HCT116 (cell line): ENCODE measurements around the gene STAT6. TPM values are rescaled to one million over a fixed set of nuclear protein-coding genes. Genes with fewer than 3 reads are reported as not detected.
"Not testable (repeated sequence)": the region's sequence is repeated elsewhere in the genome, so short reads cannot be mapped to it uniquely, and the experiment has no call there.

Source experiments
- ATAC-seq: fragments of 200-7000 bp; cut with Tn5 transposase; 2 replicates; pipeline ENCODE4 v1.9.1; 2020; ENCODE audit warnings: mild to moderate bottlenecking, moderate library complexity
- BruUV-seq: library from RNA; stranded (reverse); fragments of 400-500 nt; replicated peaks from 2 replicates; lab custom pipeline; 2021; lab: Mats Ljungman, UMichigan
- CTCF ChIA-PET: fragments of 300-600 bp; sonication (Branson Sonifier 250); formaldehyde crosslinking; loops from one replicate; lab custom pipeline; 2021; ENCODE audit warnings: antibody characterized with exemption; lab: Charles Lee
- POLR2A ChIA-PET: fragments of 300-600, 350-600 bp; sonication (Branson Sonifier 250); formaldehyde crosslinking; loops from one replicate; lab custom pipeline; 2021; ENCODE audit warnings: antibody characterized with exemption; lab: Charles Lee
- RAD21 ChIA-PET, 2 experiments: fragments of 300-600 bp; sonication (Branson Sonifier 250); formaldehyde crosslinking; loops; one replicate each; lab custom pipeline; 2023; ENCODE audit warnings: low total read pairs in 2 of 2; ENCODE audit not compliant: uncharacterized antibody in 2 of 2, unreplicated experiment in 2 of 2, low non-redundant PET in 1 of 2; lab: Charles Lee
- DNase-seq: peaks from one replicate; pipeline ENCODE4 v3.0.0-alpha.2; 2010; ENCODE audit warnings: low read depth, low spot score
- H2AFZ ChIP-seq: fragments of 200-600 bp; shearing (Covaris generic), sonication (generic); 2 replicates; pipeline ENCODE4 v1.6.1; 2017; ENCODE audit warnings: low read depth, mixed run types, mixed read lengths, antibody characterized with exemption, low read length; ENCODE audit not compliant: poor library complexity, severe bottlenecking
- H3K27ac ChIP-seq: 2 replicates; pipeline ENCODE4 v1.5.1; 2012; ENCODE audit warnings: low read depth, low read length
- H3K27me3 ChIP-seq: fragments of 200-600 bp; sonication (generic); 2 replicates; pipeline ENCODE4 v1.6.1; 2016; ENCODE audit warnings: mixed run types, low read length, mixed read lengths; ENCODE audit not compliant: insufficient read depth
- H3K36me3 ChIP-seq, 2 experiments: fragments of 200-500 bp in 1 of 2; fragments of 200-600 bp in 1 of 2; sonication (Bioruptor generic) in 1 of 2; sonication (generic) in 1 of 2; 2 replicates each; pipeline versions ENCODE4 v1.5.1 to v1.6.1; 2014 to 2016; ENCODE audit warnings: low read length in 2 of 2, inconsistent platforms in 1 of 2, mixed read lengths in 1 of 2, mixed run types in 1 of 2; ENCODE audit not compliant: insufficient read depth in 2 of 2, control insufficient read depth in 1 of 2
- H3K4me1 ChIP-seq, 2 experiments: fragments of 200-600 bp in 1 of 2; sonication (generic) in 1 of 2; 2 replicates each; pipeline versions ENCODE4 v1.5.1 to v1.6.1; 2012 to 2017; ENCODE audit warnings: low read length in 2 of 2, inconsistent platforms in 1 of 2, mild to moderate bottlenecking in 1 of 2, mixed read lengths in 1 of 2, mixed run types in 1 of 2, moderate library complexity in 1 of 2; ENCODE audit not compliant: insufficient read depth in 2 of 2, control insufficient read depth in 1 of 2
- H3K4me2 ChIP-seq: fragments of 200-600 bp; sonication (generic); 2 replicates; pipeline ENCODE4 v1.6.1; 2017; ENCODE audit warnings: mixed run types, low read length, mixed read lengths
- H3K4me3 ChIP-seq, 2 experiments: fragments of 200-600 bp in 1 of 2; sonication (generic) in 1 of 2; replicated peaks in 1 of 2; 2 replicates each; pipeline ENCODE4 v1.5.1; 2011 to 2016; ENCODE audit warnings: low read length in 2 of 2, control low read depth in 1 of 2, low read depth in 1 of 2, mild to moderate bottlenecking in 1 of 2, mixed read lengths in 1 of 2, mixed run types in 1 of 2
- H3K79me2 ChIP-seq: fragments of 200-600 bp; sonication (generic); 2 replicates; pipeline ENCODE4 v1.6.1; 2017; ENCODE audit warnings: mild to moderate bottlenecking, mixed run types, low read length, moderate library complexity, mixed read lengths; ENCODE audit not compliant: insufficient read depth
- H3K9ac ChIP-seq: fragments of 200-600 bp; sonication (generic); 2 replicates; pipeline ENCODE4 v1.6.1; 2016; ENCODE audit warnings: low read length, mixed read lengths
- H3K9me2 ChIP-seq: fragments of 200-600 bp; sonication (generic), shearing (Covaris generic); 2 replicates; pipeline ENCODE4 v1.6.1; 2017; ENCODE audit warnings: mixed run types, mild to moderate bottlenecking, moderate library complexity; ENCODE audit not compliant: insufficient read depth
- H3K9me3 ChIP-seq, 2 experiments: fragments of 200-500 bp in 1 of 2; fragments of 200-600 bp in 1 of 2; sonication (Bioruptor generic) in 1 of 2; sonication (generic) in 1 of 2; 2 replicates each; pipeline ENCODE4 v1.6.1; 2014 to 2017; ENCODE audit warnings: low read length in 2 of 2, mixed read lengths in 2 of 2, inconsistent platforms in 1 of 2, low read depth in 1 of 2, mild to moderate bottlenecking in 1 of 2, mixed run types in 1 of 2, moderate library complexity in 1 of 2; ENCODE audit not compliant: control insufficient read depth in 1 of 2, insufficient read depth in 1 of 2
- H4K20me1 ChIP-seq: fragments of 200-600 bp; sonication (generic), shearing (Covaris generic); 2 replicates; pipeline ENCODE4 v1.6.1; 2017; ENCODE audit warnings: mixed run types, mild to moderate bottlenecking, moderate library complexity; ENCODE audit not compliant: insufficient read depth
- CBX3 ChIP-seq: IDR thresholded peaks from 2 replicates; pipeline ENCODE4 v1.6.1; 2012; ENCODE audit warnings: low read depth
- ZFX ChIP-seq: fragments of 450-650 bp; IDR thresholded peaks from 2 replicates; pipeline ENCODE4 v1.6.1; 2017
- intact Hi-C: fragments of 100-400 bp; cut with micrococcal nuclease; formaldehyde crosslinking; loops from 2 replicates; pipeline ENCODE4 v1.10.0; 2022
- total RNA-seq: library from RNA; stranded (reverse); gene quantifications from one replicate; pipeline ENCODE4 v1.2.1, GENCODE V29; 2021; ENCODE audit not compliant: unreplicated experiment

The STAT6 gene
- total RNA-seq, 1 experiment from 2014 or later = 78.5 TPM

- H3K9me3 ChIP-seq = peaks cover 6 to 7% of the 10 kb centered on the region in 2 experiments; a peak in 1 of 4 replicates
- DNase-seq (no peak), ATAC-seq (no peak)
- no peaks in the 10 kb centered on the region for H3K27me3 ChIP-seq
- H3K36me3 ChIP-seq = no peaks in the 10 kb centered on the region
- H3K79me2 ChIP-seq = no peaks in the 10 kb centered on the region
- H3K9me2 ChIP-seq = no peaks in the 10 kb centered on the region
- ChIA-PET CTCF (interaction anchor here (0.5 to 5.8 kb wide), 11 partner anchors 12 to 106 kb away, joined by 3 to 44 read pairs (median 3); partner anchors contain the start of genes NEMP1, SHMT2 and STAT6), POLR2A (interaction anchor here (1.1 kb wide), 1 partner anchor 12 kb away, joined by 3 read pairs; the partner anchor contains the start of gene STAT6), RAD21 (interaction anchor here (0.9 to 1.0 kb wide), 2 partner anchors 50 to 52 kb away, joined by 3 to 7 read pairs; no protein-coding TSS in a partner anchor)
- intact Hi-C loops = loop anchor here (1.0 to 10.0 kb wide), 3 partner anchors 49 to 121 kb away; no protein-coding TSS in a partner anchor
- no peak overlapping the region for H3K27ac ChIP-seq
- H2AFZ ChIP-seq = peak overlapping the region; percentile 82
- H3K9ac ChIP-seq = no peak overlapping the region
- no TSS peak for BruUV-seq
- no peaks in the 10 kb centered on the region for H4K20me1 ChIP-seq
- H3K4me1 ChIP-seq = peaks cover 9 to 27% of the 10 kb centered on the region in 2 experiments
- no peak overlapping the region for H3K4me2 ChIP-seq
- H3K4me3 ChIP-seq = no peak overlapping the region
- TF ChIP-seq ZFX (no peak), CBX3 (peak; percentile 52; the same call in 1 of the 2 replicates)
- TF ChIP-seq, all 23 proteins: peak for 1
These were observed 12.7 kb upstream of the STAT6 start for GRCh38 chr12:57123813-57124212.

- intact Hi-C loops = loop anchor here (10.0 kb wide), 1 partner anchor 124 kb away; no protein-coding TSS in a partner anchor
- H3K36me3 ChIP-seq, H2AFZ ChIP-seq, H3K27ac ChIP-seq, ATAC-seq, H3K9ac ChIP-seq, H3K9me2 ChIP-seq, RAD21 ChIA-PET, BruUV-seq, H3K27me3 ChIP-seq, H3K9me3 ChIP-seq, H3K4me3 ChIP-seq, H3K4me2 ChIP-seq, H3K79me2 ChIP-seq, DNase-seq, POLR2A ChIA-PET, H4K20me1 ChIP-seq: not testable (repeated sequence)
- H3K4me1 ChIP-seq = peaks cover 0 to 11% of the 10 kb centered on the region in 2 experiments; a peak in 2 of 4 replicates
- CTCF ChIA-PET = interaction anchor here (1.9 to 2.3 kb wide), 2 partner anchors 9 to 55 kb away, joined by 5 to 8 read pairs; partner anchors contain the start of gene STAT6
These were observed 9.6 kb upstream of the STAT6 start for GRCh38 chr12:57120718-57121117.
